Activated naive CD4-positive, alpha-beta T cell treated with anti-CD3 and anti-CD28 coated beads, Interleukin-2, amount 10 ng/mL, durations not matched to agents 7 days and 5 days (primary cell): ENCODE measurements around the gene PHOSPHO2.

Experiments
- CTCF ChIA-PET: fragments of 350-600 bp; sonication (Branson Sonifier 250); formaldehyde crosslinking; loops from one replicate; lab custom pipeline; 2021; ENCODE audit warnings: antibody characterized with exemption; lab: Charles Lee
- DNase-seq: peaks from one replicate; pipeline ENCODE4 v3.0.0-alpha.2; 2020
- H3K27ac Mint-ChIP-seq: one replicate; pipeline ENCODE4 v1.8.0; 2021; ENCODE audit warnings: mild to moderate bottlenecking, moderate library complexity, mixed read lengths
- H3K27me3 Mint-ChIP-seq: one replicate; pipeline ENCODE4 v1.8.0; 2021; ENCODE audit warnings: mild to moderate bottlenecking, mixed read lengths
- H3K36me3 Mint-ChIP-seq: one replicate; pipeline ENCODE4 v1.8.0; 2021; ENCODE audit warnings: mixed read lengths
- H3K4me1 Mint-ChIP-seq: one replicate; pipeline ENCODE4 v1.8.0; 2021; ENCODE audit warnings: mixed read lengths
- H3K4me3 Mint-ChIP-seq: one replicate; pipeline ENCODE4 v1.8.0; 2021; ENCODE audit warnings: mild to moderate bottlenecking, moderate library complexity, mixed read lengths
- H3K9me3 Mint-ChIP-seq: one replicate; pipeline ENCODE4 v1.8.0; 2021; ENCODE audit warnings: mixed read lengths

PHOSPHO2 gene

GRCh38 chr2:169739351-169739750, 45.1 kb downstream of the PHOSPHO2 start:
- peaks cover 20% of the 10 kb centered on the region for H3K4me1 Mint-ChIP-seq
- H3K36me3 Mint-ChIP-seq = peaks cover 2% of the 10 kb centered on the region
- no peak overlapping the region for H3K4me3 Mint-ChIP-seq
- H3K9me3 Mint-ChIP-seq = peaks cover 5% of the 10 kb centered on the region
- no peak for DNase-seq
- no peak overlapping the region for H3K27ac Mint-ChIP-seq
- H3K27me3 Mint-ChIP-seq = peaks cover 21% of the 10 kb centered on the region
- CTCF ChIA-PET = no interaction called here

GRCh38 chr2:169743549-169743948, 49.3 kb downstream of the PHOSPHO2 start:
- Mint-ChIP-seq H3K4me3 (no peak overlapping the region), H3K9me3 (peaks cover 5% of the 10 kb centered on the region), H3K4me1 (peaks cover 6% of the 10 kb centered on the region), H3K27ac (no peak overlapping the region), H3K36me3 (peaks cover 2% of the 10 kb centered on the region), H3K27me3 (peaks cover 6% of the 10 kb centered on the region)
- CTCF ChIA-PET = interaction anchor here (1.6 kb wide), 1 partner anchor 15 kb away, joined by 3 read pairs; no protein-coding TSS in a partner anchor
- DNase-seq = no peak

GRCh38 chr2:169746240-169746639, 52.0 kb downstream of the PHOSPHO2 start:
- H3K27ac Mint-ChIP-seq = no peak overlapping the region
- no peaks in the 10 kb centered on the region for H3K9me3 Mint-ChIP-seq
- peaks cover 2% of the 10 kb centered on the region for H3K36me3 Mint-ChIP-seq
- DNase-seq = no peak
- CTCF ChIA-PET = no interaction called here
- H3K4me3 Mint-ChIP-seq = no peak overlapping the region
- H3K27me3 Mint-ChIP-seq = no peaks in the 10 kb centered on the region
- H3K4me1 Mint-ChIP-seq = no peaks in the 10 kb centered on the region

- Mint-ChIP-seq H3K36me3 (peaks cover 2% of the 10 kb centered on the region), H3K27me3 (no peaks in the 10 kb centered on the region), H3K4me3 (no peak overlapping the region), H3K4me1 (no peaks in the 10 kb centered on the region), H3K9me3 (no peaks in the 10 kb centered on the region), H3K27ac (no peak overlapping the region)
- CTCF ChIA-PET = no interaction called here
- no peak for DNase-seq
Measured at GRCh38 chr2:169748319-169748718, 54.0 kb downstream of the PHOSPHO2 start.
